ELR (cell line): Measurements from ENCODE around the gene NRP2.

Experiments
- DNase-seq: peaks from one replicate; pipeline ENCODE4 v3.0.0-alpha.2; 2015; ENCODE audit warnings: low read depth

The NRP2 gene

DNA sequence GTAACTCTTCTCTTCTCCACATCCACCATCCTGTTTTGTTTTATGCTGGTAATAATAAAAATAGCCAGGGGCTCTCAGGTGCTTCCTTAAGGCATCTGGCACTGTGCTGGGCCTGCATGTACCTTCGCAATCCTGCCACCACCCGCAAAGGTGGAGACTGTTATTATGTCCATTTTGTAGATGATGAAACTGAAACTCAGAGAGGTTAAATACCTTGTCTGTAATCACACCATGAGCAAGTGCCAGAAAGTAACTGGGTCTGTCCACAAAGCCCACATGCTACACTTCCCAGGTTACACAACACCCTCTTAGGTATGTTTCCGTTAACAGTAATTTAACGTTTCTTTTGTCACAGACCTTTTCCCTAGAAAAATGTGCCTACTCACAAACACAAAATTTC is 27.0 kb downstream of the NRP2 start:
- DNase-seq, result no peak

DNA sequence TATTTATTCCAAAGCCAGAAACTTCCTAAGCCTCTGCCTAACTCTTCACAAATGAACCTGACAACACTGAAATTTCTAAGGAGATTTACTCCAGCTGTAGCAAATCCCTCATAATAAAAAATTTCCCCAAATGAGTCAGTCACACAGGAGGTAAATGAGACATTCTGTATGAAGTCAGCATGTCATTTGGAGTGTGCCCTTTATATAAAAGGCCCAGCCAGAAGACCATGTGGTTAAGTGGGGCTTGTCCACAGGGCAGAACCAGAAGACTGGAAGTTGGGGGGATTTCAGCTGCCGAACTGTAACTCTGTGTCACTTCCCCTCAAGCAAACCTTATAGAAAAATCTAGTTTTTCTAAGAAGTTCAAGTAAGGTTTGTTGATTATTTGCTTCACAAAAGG is 30.2 kb downstream of the NRP2 start:
- peak; percentile 82 for DNase-seq

DNA sequence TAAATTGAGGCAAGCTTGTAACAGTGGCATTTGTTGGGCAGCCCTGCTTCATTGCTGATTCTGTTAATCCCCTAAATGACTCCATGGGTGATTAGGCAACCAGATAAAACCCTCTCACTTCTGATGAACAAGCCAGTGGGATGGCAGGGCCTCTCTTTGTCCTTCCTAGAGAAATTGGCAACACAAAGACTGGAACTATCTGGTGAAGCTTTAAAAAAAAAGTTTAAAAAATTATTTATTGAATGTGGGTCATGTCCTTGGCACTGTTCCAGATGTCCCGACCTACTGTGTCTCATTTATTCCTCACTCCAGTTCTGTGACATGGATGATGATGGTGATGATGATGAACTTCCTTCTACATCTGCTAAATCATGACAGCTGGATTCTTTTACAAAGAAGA is 30.8 kb downstream of the NRP2 start:
- DNase-seq, result no peak

DNA sequence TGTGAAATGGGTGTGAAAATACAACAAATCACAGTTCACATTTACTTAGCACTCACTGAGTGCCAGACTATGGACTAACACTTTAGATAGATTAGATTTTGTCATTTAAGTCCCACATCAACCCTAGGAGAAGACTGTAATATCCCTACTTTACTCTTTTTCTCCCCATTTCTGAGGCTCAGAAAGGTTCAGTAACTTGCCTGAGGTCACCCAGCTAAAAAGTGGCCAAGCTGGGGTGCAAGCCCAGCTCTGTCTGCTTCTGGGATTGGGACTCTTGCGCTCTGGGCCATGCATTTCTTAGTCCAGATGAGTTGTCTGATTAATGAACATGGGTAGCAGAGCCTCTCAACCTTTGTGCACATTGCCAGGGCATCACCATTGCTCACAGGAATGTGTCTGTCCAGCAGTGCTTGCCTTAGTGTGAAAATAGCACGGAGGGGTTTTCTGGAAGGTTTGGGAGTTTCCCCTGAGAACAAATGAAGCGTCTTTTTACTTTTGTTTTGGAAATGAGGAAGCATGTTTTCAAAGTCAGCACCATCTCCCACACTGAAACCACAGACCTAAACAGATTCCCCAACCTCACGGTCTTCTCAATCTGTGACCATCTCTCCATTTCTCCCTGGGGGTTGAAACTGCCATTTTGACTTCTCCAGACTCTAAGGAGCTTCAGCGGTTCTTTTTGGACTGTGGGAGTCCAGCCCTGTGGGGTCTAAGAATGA is 31.9 kb downstream of the NRP2 start:
- DNase-seq, result no peak

DNA sequence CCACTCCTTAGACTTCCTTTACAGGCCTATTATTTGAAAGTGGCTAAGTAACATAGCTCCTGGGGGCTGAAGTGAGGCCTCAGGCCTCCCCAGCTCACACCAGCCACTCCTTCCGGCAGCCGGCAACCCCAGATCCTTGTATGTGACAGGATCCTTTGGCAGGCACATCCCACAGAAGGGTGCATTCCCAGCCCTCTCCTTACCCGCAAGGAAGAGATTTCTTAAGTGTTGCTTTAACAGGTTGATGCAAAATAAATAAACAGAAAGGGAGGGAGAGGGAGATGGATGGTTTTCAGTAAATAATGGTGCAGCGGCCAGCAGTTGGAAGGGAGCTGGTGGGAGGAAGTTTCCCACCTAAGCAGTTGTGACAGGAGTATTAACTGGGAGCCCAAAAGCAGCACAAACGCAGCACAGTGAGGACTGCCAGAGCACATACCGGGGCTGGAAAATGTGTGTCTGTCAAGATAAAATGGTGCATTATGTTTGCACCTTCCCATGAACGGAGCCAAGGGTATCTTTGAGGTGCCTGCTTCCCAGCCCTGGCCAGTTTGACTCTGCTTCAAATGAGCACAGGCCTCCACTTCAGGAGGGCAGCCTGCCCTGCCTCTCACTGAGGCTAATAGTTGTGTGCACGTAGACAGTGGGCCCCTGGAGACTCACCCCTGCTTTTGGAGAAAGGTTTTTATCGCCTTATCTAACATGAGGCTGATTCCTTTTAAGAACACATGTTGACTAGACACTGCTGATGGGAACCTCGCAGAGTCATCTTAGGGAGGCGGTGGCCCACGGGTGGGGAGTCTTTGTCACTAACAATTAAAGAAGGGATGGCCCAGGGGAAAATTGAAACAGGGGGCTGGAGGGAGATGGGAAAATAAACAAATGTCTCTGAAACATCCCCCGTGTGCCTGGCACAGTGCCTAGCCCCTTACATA is 32.8 kb downstream of the NRP2 start:
- DNase-seq, result no peak

DNA sequence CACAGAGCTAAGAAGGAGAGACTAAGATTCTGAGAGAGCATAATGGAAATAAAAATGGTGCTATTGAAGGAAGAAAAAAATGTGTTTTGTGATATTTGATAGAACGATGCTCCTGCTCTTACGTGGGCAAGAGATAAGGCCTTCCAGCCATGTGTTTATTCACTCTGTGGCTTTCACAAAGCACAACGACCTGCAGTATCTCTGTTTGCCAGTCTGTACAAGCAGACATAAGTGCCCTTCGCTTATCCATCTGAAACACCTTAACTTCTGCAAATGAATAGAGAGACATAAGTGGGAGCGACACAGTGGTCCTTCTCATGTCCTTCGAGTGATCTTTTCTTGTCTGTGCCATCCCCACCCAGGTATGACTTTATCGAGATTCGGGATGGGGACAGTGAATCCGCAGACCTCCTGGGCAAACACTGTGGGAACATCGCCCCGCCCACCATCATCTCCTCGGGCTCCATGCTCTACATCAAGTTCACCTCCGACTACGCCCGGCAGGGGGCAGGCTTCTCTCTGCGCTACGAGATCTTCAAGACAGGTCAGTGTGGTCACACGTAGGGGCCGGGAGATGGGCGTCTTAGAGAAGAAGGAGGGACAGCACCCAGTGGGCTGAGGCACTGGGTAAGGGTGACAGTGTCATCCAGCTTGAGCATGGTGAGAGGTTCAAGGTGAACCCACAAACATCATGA is 33.7 kb downstream of the NRP2 start:
- DNase-seq, result no peak

DNA sequence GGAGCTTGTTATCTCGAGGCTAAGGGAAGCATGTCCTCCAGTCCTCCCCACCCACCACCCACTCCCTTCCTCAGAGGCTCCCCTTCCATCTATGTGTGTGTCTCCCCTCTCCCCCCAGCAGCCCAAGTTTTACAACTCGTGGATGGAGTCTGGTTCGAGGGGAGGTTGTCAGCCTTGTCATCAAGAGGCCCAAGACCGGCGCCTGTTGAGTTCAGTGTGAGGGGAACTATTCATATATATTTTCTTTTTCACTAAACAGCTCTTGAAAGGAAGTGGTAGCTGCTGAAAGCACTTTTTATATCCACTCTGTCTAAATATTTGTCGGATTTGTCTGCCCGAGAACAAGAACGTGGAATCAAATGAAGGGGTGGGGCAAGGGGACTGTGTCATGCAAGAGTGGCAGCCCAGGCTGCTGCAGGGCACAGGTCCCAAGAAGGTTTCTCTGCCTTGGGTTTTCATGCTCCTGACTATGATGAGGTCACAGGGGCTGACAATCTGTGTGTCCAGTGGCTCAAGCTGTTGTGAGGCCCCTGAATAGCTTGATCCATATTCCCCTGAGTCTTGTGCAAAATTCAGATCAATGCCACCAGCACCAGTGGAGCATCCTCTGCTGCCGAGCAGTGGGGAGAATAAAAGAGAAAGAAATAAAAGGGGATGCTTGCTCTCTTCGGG is 35.0 kb downstream of the NRP2 start:
- DNase-seq, result no peak

DNA sequence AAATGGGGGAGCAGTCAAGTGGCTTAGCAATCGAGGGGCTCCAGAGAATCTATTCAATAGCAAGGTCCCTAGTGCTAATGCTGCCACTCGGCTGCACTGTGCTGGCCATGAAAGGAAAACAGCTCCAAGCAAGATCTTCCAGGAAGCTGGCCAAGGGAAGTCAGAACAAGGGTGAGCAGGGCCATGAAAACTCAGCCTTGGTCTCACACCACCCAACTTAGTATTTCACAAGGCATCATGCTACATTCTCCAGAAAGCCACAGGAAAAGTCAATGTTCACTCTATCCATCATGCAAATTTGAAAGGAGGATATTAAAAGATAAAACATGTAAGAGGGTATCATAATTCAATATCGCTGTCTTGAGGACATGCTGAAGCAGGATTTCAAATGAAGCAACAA is 35.7 kb downstream of the NRP2 start:
- no peak for DNase-seq

DNA sequence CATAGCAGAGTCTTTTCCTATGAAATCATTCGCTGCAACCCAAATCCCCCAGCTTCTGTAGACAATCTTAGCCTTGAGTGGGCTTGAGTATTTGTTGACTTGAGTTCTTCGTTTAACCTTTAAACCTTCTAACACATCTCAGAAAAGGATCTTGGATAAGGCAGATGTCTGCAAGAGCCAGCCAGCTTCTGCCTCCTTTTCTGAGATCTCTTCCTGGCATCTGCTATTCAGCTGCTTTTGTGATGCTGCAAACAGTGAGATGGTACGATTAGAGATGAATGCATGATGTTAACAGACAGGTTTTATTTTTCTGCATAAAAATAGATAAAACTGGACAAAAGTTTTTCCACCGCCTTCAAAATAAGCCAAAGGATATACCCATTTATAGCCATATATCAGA is 37.5 kb downstream of the NRP2 start:
- DNase-seq, result no peak

DNA sequence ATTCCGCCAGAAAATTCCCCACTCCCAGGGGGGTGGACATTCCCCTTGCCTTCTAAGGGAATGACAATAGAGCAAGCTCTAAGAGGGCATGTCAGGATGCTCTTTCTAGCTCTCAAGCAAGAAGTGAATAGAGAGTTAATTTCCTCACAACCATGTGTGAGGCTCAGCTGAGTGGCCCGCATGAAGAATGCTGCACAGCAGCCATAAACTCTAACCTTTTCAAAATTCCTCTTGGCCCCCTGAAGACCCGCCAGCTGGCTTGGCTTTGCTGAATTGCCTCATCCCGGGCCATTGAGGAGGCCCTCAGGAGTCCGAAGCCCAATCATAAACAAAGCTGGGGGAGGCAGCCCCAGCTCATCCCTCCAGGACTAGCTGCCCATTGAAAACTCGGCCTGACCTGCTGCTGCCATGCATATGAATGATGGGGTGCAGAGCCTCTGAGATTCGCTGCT is 38.2 kb downstream of the NRP2 start:
- no peak for DNase-seq

DNA sequence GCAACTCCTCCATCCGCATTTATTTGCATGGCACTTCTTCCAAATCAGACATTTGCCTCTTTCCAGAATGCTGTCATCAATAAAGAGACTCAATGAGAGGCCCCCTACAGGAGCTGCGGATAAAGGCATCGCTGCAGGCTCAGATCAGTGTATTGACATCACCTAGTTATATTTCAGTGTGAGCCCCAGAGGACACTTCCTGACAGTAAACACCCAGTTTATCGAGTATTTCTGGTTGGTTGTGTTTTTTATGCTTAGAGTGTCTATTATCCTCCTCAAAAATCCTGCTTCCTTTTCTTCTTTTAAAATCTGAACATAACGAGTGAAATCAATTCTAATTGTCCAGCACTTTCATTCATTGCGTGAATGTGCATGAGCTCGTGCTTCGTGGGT is 38.8 kb downstream of the NRP2 start:
- DNase-seq, result peak; percentile 51

DNA sequence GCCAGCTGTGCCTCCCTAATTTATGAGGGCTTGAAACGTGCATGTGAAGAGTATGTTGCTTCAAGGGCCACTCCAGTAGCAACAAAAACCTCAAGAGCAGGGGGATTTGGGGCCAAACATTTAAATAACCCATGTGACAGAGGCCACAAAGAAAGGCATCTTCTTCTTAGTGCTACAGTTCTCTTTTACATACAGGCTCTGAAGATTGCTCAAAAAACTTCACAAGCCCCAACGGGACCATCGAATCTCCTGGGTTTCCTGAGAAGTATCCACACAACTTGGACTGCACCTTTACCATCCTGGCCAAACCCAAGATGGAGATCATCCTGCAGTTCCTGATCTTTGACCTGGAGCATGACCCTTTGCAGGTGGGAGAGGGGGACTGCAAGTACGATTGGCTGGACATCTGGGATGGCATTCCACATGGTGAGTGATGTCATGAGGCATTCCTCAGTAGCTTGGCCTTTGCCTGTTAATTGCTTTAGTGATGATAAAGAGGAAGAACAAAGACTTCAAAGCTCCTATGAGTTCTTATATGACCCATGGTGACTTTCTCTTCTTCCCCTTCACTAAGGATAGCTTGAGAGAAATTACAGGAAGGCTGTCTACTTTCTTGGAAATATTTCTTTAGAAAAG is 40.1 kb downstream of the NRP2 start:
- no peak for DNase-seq

DNA sequence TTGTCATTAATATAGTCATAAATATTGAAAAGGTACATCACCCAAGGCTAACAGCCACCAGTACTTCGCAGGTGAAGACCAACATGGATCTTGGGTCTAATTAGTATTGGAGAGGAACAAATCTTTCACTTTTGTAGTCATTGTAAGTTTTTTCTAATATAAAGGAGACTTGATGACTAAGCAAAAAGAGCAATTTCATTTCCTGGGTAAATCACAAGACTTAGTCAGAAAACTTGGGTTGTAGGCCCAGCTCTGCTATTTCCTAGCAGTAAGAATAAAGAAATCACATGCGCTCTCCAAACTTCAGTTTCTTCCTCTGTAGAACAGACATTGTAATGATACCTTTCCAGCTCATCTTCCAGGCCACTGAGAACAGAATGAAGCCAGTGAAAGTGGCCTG is 40.9 kb downstream of the NRP2 start:
- no peak for DNase-seq

DNA sequence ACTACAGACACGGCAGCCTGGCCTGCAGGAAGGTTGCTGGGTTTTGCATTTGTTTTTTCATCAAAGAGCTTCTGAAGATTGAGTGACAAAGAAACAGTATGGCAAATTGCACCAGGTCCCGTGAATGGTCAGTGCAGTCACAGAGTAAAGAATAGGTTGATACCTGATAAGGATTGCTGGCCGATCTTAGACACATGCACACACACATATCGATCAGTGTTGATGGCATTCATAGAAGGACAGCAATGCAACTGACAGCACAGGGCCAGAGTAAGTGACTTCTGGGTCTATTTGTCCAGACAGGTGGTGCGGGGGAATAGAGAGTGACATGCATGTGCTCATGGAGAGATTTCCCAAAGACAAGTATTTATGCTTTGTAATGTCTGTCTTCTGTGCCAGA is 42.8 kb downstream of the NRP2 start:
- DNase-seq, result no peak

DNA sequence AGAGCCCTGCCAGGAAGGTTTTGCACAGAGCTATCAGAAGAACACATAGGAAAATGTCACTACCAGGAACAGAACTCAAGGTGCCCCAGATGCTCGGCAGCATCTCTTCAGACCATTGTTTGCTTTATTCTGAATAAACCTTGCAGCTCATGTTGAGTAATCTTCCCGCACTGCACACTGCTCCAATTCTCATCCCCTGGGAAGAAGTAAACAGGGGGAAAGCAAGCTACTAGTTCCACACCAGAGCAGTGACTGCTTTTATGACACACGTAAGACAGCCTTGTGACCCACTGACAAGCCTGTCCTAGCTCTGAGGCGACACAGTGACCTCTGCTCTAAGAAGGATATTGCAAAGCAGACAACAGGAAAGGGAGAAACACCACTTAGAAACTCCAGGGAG is 44.2 kb downstream of the NRP2 start:
- no peak for DNase-seq

DNA sequence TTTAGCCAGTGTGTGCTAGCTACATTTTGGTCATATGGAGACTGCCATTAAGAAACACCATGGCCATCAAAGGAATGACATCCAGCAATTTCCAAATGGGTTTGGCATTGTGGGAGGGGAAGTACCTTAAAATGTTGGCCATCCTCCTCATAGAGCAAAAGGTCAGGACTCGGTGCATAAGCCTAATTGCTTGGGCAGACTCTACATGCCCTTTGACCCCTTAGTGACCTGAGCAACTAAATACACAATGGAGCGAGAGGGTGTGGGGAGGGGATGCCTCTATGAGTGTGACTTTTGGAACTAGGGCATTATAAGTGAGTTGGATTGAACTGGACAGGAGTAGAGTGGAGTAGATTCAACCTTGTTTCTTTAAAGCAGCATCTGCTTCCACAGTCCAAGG is 44.9 kb downstream of the NRP2 start:
- no peak for DNase-seq

DNA sequence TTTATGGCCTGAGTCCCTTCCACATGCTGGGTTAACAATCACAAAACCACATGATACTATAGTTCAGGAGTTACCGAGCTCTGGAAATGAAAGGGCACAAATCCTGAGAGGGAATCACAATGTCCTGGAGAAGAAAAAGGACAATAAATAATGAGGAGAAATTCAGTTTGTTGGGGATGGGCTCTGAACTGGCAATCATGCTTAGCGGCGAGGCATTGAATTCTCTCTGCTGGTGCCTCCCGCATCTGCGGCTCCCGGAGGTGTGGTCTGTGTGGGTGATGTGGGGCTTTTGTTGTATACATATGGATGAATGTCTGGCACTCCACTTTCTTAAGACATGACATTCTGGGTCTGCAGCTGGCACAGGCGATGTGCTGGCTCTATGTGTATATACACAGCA is 46.1 kb downstream of the NRP2 start:
- DNase-seq, result no peak

DNA sequence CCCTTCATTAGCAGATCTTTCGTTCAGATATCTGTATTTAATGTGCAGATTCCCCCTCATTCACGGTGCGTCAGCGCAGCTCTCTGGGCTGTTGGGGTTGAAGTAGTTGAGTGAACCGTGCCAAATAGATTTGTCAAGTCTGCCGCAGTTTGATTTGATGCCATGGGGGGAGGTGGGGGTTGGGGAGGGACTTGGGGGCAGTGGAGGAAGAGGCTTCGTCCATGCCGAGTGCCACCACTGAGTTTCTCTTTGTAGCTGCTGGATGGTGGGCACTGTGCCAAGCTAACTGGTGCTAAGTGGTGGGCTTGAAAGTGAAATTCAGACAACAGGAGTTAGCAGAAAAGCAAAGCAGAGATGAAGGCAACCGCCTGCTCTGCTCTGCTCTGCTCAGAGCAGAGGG is 47.9 kb downstream of the NRP2 start:
- no peak for DNase-seq

DNA sequence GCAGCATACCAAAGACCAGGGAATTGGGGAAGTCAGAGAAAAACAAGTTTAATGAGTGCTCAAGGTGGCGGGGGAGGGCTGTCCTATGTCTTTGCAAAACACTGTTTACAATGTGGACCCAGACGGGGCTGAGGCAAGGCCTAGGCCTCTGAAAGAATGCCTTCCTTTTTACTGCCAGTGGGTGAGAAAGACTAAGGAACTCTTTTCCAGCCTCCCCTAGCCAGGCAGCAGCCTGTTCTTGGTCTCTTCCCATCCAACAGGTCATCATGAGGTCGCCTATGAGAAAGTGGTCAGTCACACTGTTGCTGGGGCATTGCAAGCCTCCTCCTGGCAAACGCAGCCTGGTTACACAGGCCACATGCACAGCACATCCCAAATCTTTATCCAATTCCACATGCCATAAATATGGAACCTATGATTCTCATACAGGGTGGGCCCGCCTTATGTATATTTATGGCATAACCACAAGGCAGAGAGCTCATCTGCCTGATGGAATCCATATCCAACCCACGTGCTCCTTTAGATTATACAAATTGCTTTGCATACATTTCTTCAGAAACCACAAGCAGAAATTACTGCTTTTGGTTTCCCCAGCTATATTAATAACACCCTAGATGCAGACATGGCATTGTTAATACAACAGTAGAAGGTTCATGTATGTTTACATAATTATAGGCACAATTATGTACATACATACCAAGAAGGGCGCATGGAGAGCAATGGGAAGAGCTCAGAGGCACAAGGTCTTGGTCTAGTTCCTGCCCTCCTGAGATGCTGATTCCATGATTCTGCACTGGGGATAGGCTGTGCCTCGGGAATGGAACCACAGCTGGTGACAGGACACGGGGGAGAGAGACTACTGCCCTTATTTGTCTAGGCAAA is 48.6 kb downstream of the NRP2 start:
- no peak for DNase-seq

DNA sequence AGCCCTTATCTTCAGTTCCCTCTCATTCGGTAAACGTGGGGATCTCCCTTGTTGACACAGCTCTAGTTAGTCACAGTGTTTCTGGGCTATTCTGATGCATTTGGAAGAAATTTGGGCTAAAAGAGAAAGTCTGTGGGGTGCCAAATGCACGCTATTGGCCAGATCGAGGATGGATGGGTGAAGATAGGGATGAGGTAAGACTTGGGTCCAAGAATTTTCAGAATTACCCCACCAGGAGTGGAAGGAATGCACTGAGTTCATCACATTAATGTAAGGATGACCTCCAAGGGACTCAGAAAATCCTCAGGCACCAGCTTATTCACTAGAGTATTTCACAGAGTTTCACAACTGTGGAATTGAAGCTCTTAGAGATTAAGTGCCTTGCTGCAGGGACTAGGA is 49.3 kb downstream of the NRP2 start:
- peak; percentile 32 for DNase-seq

DNA sequence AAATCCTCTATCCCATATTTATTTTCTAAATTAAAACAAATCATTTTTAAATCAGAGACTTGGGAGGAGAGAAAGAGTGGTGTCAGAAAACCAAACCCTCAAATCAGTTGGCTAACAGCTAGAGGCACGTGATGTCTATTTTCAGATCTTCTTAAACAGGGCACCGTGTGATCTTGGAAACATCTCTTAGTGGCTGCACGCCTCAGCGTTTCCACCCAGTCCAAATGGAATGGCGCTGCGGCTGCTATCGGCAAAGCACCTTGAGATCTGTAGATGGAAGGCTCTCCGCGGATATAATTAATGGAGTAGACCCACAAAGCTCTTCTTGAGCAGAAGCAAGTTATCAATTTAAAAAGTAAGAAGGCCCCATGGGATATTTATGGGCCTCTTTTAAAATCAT is 50.0 kb downstream of the NRP2 start:
- no peak for DNase-seq
